ENCODE data around the gene BCS1L.

BCS1L gene

DNA sequence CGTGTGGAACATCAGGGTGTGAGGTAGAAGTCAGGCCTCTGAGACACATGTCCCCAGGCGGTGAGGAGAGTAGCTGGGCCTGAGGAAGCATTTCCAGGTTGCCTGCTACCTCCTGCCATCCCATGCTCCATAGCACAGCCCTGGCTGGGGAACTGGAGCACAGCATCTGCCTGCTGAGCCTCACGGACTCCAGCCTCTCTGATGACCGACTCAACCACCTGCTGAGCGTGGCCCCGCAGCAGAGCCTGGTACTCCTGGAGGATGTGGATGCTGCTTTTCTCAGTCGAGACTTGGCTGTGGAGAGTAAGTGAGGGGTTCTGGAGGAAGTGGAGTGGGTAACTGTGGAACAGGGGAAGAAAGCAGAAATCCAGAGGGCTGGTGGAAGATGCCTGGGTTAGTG lies 2.9 kb downstream of the BCS1L start:
- no peak for DNase-seq (ENCODE audit: low spot score)

GRCh38 chr2:218662827-218663226 lies 3.3 kb downstream of the BCS1L start:
- DNase-seq (ENCODE audit: low spot score) = no peak

GRCh38 chr2:218663901-218664300 lies 4.4 kb downstream of the BCS1L start:
- no peak for DNase-seq (ENCODE audit: low spot score)

GRCh38 chr2:218664653-218665052 lies 5.2 kb downstream of the BCS1L start:
- DNase-seq (ENCODE audit: low spot score) = no peak

- no peak for DNase-seq (ENCODE audit: low spot score)
Measured at GRCh38 chr2:218671097-218671653, 11.7 kb downstream of the BCS1L start.

DNA sequence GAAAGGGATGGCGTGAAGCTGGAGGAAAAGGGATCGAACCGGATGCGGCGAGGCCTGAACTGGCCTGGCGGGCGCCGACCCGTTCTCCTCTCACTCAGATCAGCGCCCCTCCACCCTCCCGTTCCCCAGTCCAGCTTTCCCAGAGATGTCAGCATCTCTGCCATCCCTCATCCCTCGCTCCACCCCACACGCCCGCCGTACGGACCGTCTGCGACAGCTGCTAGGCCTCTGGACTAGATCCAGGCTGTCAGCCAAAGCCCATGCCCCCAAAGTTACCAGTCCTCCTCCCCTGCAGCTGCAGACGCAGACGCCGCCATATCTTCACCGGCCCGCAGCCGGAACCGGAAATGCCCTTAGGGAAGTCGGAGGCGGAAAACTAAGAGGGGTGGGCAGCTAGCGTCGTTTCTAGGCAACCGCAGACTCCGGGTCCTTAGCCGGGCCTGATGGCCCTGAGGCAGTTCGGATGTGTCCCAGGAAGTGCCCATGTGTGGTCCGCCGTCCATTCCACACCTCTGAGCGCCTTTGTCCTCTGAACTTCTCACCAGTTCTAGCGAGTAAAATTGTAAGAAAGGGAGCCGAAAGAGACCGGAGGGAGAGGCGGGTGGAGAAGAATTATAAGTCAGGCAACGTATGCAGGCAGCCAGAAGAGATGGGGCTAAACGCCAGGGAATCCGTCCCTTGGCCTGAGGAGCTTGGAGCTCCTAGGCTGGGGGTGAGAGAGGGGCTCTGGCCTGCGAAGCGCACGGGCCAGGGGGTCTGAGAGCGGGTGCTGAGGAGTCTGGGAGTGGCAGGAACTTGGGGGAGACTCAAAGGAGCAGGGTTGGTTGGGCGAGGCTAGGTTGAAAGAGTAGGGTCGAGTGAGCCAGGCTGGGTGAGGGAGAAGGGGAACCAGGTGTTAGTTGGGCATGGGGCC lies 12.4 kb downstream of the BCS1L start, which contains the start of the genes RNF25 and STK36:
Gene RNF25, minus strand, starts transcription at position 349 of the 913 bp plus-strand sequence. Its CDS starts 32 bp downstream, at position 317.
Gene STK36, plus strand, starts transcription at position 433 of the 913 bp plus-strand sequence. CDS start 744 bp downstream, outside the sequence.
- peak; percentile 91 for DNase-seq (ENCODE audit: low spot score)

- DNase-seq (ENCODE audit: low spot score) = no peak
Measured at GRCh38 chr2:218679119-218679518, 19.6 kb downstream of the BCS1L start.

GRCh38 chr2:218680061-218680460 lies 20.6 kb downstream of the BCS1L start:
- DNase-seq (ENCODE audit: low spot score) = no peak

- peak; percentile 79 for DNase-seq (ENCODE audit: low spot score)
Measured at GRCh38 chr2:218687400-218688060, 28.0 kb downstream of the BCS1L start.

- no peak for DNase-seq (ENCODE audit: low spot score)
Measured at GRCh38 chr2:218691234-218691633, 31.8 kb downstream of the BCS1L start.

- no peak for DNase-seq (ENCODE audit: low spot score)
Measured at GRCh38 chr2:218694405-218695145, 35.1 kb downstream of the BCS1L start.

DNA sequence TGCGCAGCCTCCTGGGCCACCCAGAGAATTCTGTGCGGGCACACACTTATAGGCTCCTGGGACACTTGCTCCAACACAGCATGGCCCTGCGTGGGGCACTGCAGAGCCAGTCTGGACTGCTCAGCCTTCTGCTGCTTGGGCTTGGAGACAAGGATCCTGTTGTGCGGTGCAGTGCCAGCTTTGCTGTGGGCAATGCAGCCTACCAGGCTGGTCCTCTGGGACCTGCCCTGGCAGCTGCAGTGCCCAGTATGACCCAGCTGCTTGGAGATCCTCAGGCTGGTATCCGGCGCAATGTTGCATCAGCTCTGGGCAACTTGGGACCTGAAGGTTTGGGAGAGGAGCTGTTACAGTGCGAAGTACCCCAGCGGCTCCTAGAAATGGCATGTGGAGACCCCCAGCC lies 39.4 kb downstream of the BCS1L start:
- no peak for DNase-seq (ENCODE audit: low spot score)

DNA sequence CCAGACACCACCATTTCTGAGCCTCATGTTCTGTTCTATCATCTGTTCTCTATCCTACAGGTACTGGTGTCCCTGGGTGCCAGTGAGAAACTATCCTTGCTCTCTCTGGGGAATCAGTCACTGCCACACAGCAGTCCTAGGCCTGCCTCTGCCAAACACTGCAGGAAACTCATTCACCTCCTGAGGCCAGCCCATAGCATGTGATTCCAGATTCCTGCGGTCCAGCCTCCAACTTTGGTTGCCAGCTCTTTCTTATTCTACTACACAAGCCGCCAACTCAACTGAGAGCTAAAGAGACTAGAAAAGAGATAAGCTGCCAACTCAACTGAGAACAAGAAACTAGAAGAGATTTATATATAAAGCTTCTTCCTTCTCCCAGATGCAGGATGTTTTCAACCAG lies 42.3 kb downstream of the BCS1L start:
- no peak for DNase-seq (ENCODE audit: low spot score)

DNA sequence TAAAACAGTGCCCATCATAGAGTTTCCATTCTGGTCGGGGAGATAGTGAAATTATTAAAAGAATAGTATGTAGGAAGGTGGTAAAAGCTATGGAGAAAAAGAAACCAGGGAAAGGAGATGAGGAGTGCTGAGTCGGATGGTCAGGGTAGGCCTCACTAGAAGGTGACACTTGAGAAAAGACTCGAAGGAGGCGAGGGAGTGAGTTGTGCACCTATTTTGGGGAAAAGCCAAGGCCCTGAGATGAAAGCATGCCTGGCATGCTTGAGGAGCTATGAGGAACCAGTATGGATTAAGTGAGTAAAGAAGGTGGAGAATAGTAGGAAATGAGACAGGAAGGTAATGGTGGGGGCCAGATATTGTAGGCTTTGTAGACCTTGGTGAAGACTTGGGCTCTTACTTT lies 43.9 kb downstream of the BCS1L start:
- DNase-seq (ENCODE audit: low spot score) = no peak

DNA sequence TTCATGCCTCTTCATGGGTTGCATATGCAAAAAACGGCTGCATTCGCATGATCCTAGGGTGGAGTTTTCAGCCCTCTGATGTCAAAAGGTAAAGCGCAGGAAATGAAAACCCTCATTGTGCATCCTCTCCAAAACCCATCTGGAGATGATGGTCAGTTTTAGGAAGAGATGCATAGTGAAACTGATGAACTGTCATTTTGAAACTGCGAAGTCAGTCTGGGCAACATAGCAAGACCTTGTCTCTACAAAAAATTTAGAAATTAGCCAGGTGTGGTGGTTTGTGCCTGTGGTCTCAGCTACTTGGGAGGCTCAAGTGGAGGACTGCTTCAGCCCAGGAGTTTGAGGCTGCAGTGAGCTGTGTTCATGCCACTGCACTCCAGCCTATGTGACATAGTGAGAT lies 48.6 kb downstream of the BCS1L start:
- DNase-seq (ENCODE audit: low spot score) = no peak

GRCh38 chr2:218709908-218710307 lies 50.4 kb downstream of the BCS1L start:
- DNase-seq (ENCODE audit: low spot score) = no peak

DNA sequence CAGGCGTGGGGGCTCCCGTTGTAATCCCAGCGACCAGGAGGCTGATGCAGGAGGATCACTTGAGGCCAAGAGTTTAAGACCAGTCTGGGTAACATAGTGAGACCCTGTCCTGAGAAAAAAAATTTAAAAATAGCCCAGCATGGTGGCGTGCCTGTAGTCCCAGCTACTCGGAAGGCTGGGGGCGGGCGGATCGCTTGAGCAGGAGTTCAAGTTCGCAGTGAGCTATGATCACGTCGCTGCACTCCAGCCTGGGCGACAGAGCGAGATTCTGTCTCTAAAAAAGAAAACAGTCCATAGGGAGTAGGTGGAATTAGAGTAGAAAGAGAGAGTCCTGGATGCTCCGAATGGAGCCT lies 50.8 kb downstream of the BCS1L start:
- DNase-seq (ENCODE audit: low spot score) = no peak

DNA sequence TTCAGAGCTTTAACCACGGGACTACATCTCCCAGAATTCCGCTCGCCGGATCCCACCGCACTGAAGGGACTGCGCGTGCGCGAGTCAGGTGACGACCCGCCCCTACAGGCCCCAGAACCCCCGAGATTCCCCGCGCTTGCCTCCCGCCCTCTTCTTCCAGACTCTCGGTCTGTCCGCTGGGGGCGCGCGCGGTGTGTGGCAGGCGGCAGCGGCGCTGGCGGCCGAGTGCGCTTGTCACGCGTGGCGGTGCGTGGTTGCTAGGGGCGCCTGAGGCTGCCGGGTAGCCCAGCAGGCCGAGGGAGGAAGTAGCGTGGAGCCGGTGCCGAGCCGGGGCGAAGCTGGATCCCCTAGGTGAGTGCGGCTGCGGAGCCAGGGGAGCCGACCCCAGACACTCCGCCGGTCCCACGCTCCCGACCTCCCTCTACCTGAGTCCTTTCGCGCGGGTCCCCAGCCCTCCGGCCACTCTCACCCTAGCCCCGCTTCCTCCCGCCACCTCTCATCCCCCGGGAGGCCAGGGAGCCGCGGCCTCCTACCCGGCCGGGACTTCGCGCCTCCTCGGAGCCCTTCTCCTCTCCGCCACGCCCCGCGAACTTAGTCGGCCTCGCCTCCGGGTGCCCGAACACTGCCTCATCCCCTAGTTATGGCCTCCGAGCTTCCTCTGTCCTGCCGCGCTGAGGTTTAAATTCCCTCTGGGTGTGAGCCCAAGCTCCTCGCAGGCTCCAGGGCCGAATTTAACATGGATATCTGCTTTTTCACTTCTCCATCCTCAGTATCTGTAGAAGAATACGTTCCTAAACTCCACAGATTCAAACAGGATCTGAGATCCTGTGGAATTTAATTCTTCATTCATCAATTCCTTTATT lies 51.4 kb downstream of the BCS1L start, which contains the start of gene TTLL4:
Gene TTLL4, plus strand, starts transcription at position 149 of the 863 bp plus-strand sequence. CDS start 26,842 bp downstream, outside the sequence.
- DNase-seq (ENCODE audit: low spot score) = peak; percentile 98

- no peak for DNase-seq (ENCODE audit: low spot score)
Measured at GRCh38 chr2:218711550-218711929, 52.1 kb downstream of the BCS1L start.

Measured in putamen (tissue), 1 donor.